Neural progenitor cell (in vitro differentiated cells): ENCODE data around the gene MYO1E.

Source experiments
- CTCF ChIP-seq: fragments of 200-600 bp; sonication (generic); IDR thresholded peaks from 2 replicates; pipeline ENCODE4 v1.5.1; 2017; ENCODE audit warnings: antibody characterized with exemption, mild to moderate bottlenecking
- EZH2 ChIP-seq: fragments of 200-600 bp; sonication (generic); IDR thresholded peaks from 2 replicates; pipeline ENCODE4 v1.6.1; 2017; ENCODE audit warnings: antibody characterized with exemption, mild to moderate bottlenecking, moderate library complexity
- EZH2phosphoT487 ChIP-seq: fragments of 200-600 bp; sonication (generic); IDR thresholded peaks from 2 replicates; pipeline ENCODE4 v1.6.1; 2017; ENCODE audit warnings: antibody characterized with exemption

DNA sequence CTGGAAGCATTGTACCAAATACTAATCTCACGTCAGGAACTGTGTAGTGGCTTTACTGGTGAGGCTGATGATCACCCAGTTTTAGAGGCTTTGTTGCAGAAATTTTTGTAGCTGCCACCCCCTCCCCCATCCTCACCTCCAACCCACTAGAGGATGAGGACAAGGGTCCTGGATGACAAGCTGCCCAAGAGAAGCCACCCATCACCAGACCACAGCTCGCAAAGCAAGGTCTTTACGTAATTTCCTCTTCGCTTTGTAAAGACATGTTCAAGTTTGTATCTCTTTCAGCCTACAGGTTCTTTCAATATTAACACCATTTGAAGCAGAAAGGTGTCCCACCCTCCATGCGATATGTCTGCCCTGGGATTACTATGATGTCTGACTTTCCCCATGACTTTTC is 91.8 kb downstream of the MYO1E start:
- TF ChIP-seq CTCF (no peak), EZH2 (no peak), EZH2phosphoT487 (no peak)
